HG03378 (cell line): Measurements from ENCODE around the gene CDC23.
"Not testable (repeated sequence)": the region's sequence is repeated elsewhere in the genome, so short reads cannot be mapped to it uniquely, and the experiment has no call there.

Experiments
- ATAC-seq: cut with Tn5 transposase; IDR thresholded peaks from one replicate; pipeline ENCODE4 v1.9.1; 2021; ENCODE audit warnings: mild to moderate bottlenecking, moderate library complexity; ENCODE audit not compliant: unreplicated experiment

CDC23 gene

DNA sequence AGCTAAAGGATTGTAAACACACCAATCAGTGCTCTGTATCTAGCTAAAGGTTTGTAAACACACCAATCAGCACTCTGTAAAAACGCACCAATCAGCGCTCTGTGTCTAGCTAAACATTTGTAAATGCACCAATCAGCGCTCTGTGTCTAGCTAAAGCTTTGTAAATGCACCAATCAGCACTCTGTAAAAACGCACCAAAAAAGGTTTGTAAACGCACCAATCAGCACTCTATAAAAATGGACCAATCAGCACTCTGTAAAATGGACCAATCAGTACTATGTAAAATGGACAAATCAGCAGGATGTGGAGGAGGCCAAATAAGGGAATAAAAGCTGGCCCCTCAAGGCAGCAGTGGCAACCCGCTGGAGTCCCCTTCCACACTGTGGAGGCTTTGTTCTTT is 69.5 kb downstream of the CDC23 start:
- not testable (repeated sequence) for ATAC-seq

DNA sequence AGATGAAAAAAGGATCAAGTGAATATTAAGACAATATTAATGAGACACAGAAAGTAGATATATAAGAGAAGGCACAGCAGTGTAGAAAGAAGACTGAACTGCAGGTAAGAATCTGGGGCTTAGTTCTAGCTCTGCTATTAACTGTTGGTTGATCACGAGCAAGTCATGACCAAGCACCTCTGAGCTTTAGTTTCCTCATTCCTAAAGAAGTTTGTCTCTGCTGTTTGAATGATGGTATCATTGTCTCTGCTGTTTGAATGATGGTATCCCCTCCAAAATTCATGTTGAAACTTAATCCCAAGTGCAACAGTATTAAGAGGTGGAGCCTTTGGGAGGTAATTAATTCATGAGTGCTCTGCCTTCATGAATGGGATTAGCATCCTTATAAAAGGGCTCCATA is 71.4 kb downstream of the CDC23 start:
- ATAC-seq = no peak

DNA sequence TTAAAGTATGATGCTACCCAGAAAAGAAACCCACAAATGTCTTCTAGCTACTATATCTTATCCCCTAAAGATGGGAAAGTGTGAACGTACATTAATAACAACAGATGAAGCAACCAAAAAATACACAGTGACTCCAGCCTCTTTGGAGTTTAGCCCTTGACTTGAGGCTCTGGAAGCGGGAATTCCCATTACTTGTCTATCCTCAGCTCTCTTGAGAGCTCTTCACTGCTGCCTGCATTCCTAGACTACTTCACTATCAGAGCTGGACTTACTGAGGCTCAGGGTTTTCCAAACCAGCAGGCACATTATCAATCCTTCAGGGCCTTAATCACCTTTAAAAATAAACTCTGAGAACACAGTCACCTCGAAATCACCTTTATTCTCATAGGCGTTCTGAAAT is 72.9 kb downstream of the CDC23 start:
- no peak for ATAC-seq

- no peak for ATAC-seq
Observed at GRCh38 chr5:138139781-138140090, 73.4 kb downstream of the CDC23 start.

- no peak for ATAC-seq
Observed at GRCh38 chr5:138138949-138139780, 74.0 kb downstream of the CDC23 start, which contains the start of gene NME5. Gene NME5 (minus strand): TSS chr5:138139428. CDS start chr5:138138780, 648 bp downstream.
